Neural progenitor cell (in vitro differentiated cells): ENCODE results near the gene PQBP1.

Experiments
- CTCF ChIP-seq: fragments of 200-600 bp; sonication (generic); IDR thresholded peaks from 2 replicates; pipeline ENCODE4 v1.5.1; 2017; ENCODE audit warnings: antibody characterized with exemption, mild to moderate bottlenecking
- EZH2 ChIP-seq: fragments of 200-600 bp; sonication (generic); IDR thresholded peaks from 2 replicates; pipeline ENCODE4 v1.6.1; 2017; ENCODE audit warnings: antibody characterized with exemption, mild to moderate bottlenecking, moderate library complexity

- no peak for TF ChIP-seq EZH2
- no peak for TF ChIP-seq CTCF
Observed at GRCh38 chrX:48908600-48908999, 10.9 kb downstream of the PQBP1 start.
